IMR-90 (cell line): ENCODE measurements around the gene TMEM50A. TPM values are rescaled to one million over a fixed set of nuclear protein-coding genes. Genes with fewer than 3 reads are reported as not detected.

Experiments used
- ATAC-seq: fragments of 200-7000 bp; cut with Tn5 transposase; 2 replicates; pipeline ENCODE4 v1.9.1; 2020; ENCODE audit warnings: low read depth, mild to moderate bottlenecking, moderate library complexity
- BruUV-seq: library from RNA; stranded (reverse); fragments of 400-500 nt; replicated peaks from 2 replicates; lab custom pipeline; 2021; lab: Mats Ljungman, UMichigan
- CTCF ChIA-PET: fragments of 300-600 bp; formaldehyde crosslinking; extraction: SDS; loops from one replicate; lab custom pipeline; 2021; ENCODE audit warnings: antibody characterized with exemption; lab: Yijun Ruan, JAX
- POLR2A ChIA-PET: fragments of 300-600 bp; sonication (Branson Sonifier 250); formaldehyde crosslinking; loops from one replicate; lab custom pipeline; 2022; ENCODE audit warnings: antibody characterized with exemption; ENCODE audit not compliant: unreplicated experiment; lab: Charles Lee
- DNase-seq: peaks from one replicate; pipeline ENCODE4 v3.0.0; 2013
- H2AFZ ChIP-seq: replicated peaks from 2 replicates; pipeline ENCODE3; 2013; ENCODE audit warnings: low read length, mild to moderate bottlenecking; ENCODE audit not compliant: poor library complexity
- H2AK5ac ChIP-seq: 2 replicates; pipeline ENCODE4 v1.6.1; 2013; ENCODE audit warnings: low read depth, low read length, inconsistent platforms
- H2AK9ac ChIP-seq: replicated peaks from 2 replicates; pipeline ENCODE3; 2013; ENCODE audit warnings: mild to moderate bottlenecking, low read depth, low read length, moderate library complexity; ENCODE audit not compliant: poor library complexity
- H2BK120ac ChIP-seq: 2 replicates; pipeline ENCODE4 v1.6.1; 2013; ENCODE audit warnings: low read depth, low read length, inconsistent platforms
- H2BK15ac ChIP-seq: 3 replicates; pipeline ENCODE4 v1.6.1; 2013; ENCODE audit warnings: low read depth, low read length, inconsistent platforms
- H2BK20ac ChIP-seq: 2 replicates; pipeline ENCODE4 v1.6.1; 2013; ENCODE audit warnings: low read depth, mild to moderate bottlenecking, inconsistent platforms, low read length, moderate library complexity
- H2BK5ac ChIP-seq: 2 replicates; pipeline ENCODE4 v1.6.1; 2013; ENCODE audit warnings: mild to moderate bottlenecking, low read depth, low read length, inconsistent platforms; ENCODE audit not compliant: poor library complexity, severe bottlenecking
- H3K14ac ChIP-seq: replicated peaks from 2 replicates; pipeline ENCODE4 v1.6.1; 2013; ENCODE audit warnings: low read depth, low read length, inconsistent platforms
- H3K18ac ChIP-seq: 2 replicates; pipeline ENCODE4 v1.6.1; 2013; ENCODE audit warnings: low read depth, low read length, control low read depth
- H3K23ac ChIP-seq: 2 replicates; pipeline ENCODE4 v1.6.1; 2013; ENCODE audit warnings: low read depth, low read length, inconsistent platforms
- H3K27ac ChIP-seq: 2 replicates; pipeline ENCODE4 v1.5.1; 2013; ENCODE audit warnings: mild to moderate bottlenecking, control low read depth, low read length; ENCODE audit not compliant: insufficient read depth
- H3K27me3 ChIP-seq: 2 replicates; pipeline ENCODE4 v1.6.1; 2013; ENCODE audit warnings: low read length; ENCODE audit not compliant: control insufficient read depth, insufficient read depth
- H3K36me3 ChIP-seq: 2 replicates; pipeline ENCODE4 v1.6.1; 2013; ENCODE audit warnings: low read length, mixed read lengths; ENCODE audit not compliant: control insufficient read depth, insufficient read depth
- H3K4ac ChIP-seq: 2 replicates; pipeline ENCODE4 v1.6.1; 2013; ENCODE audit warnings: low read depth, low read length, inconsistent platforms
- H3K4me1 ChIP-seq: 2 replicates; pipeline ENCODE4 v1.6.1; 2013; ENCODE audit warnings: low read length, mixed read lengths; ENCODE audit not compliant: control insufficient read depth, insufficient read depth
- H3K4me2 ChIP-seq: 2 replicates; pipeline ENCODE4 v1.6.1; 2013; ENCODE audit warnings: low read depth, mild to moderate bottlenecking, control low read depth, low read length, moderate library complexity
- H3K4me3 ChIP-seq: 2 replicates; pipeline ENCODE4 v1.5.1; 2013; ENCODE audit warnings: low read depth, mild to moderate bottlenecking, control low read depth, low read length, moderate library complexity; ENCODE audit not compliant: insufficient read depth
- H3K56ac ChIP-seq: 2 replicates; pipeline ENCODE4 v1.6.1; 2013; ENCODE audit warnings: low read length, inconsistent platforms; ENCODE audit not compliant: insufficient read depth; ENCODE audit errors: extremely low read depth
- H3K79me1 ChIP-seq, 2 experiments: 2 replicates each; pipeline ENCODE4 v1.6.1; 2013; ENCODE audit warnings: low read length in 2 of 2, inconsistent platforms in 1 of 2, low read depth in 1 of 2
- H3K9ac ChIP-seq: 2 replicates; pipeline ENCODE4 v1.6.1; 2013; ENCODE audit warnings: low read depth, low read length, control low read depth
- H3K9me1 ChIP-seq: 2 replicates; pipeline ENCODE4 v1.6.1; 2013; ENCODE audit warnings: low read length, inconsistent platforms; ENCODE audit not compliant: insufficient read depth
- H3K9me3 ChIP-seq: 2 replicates; pipeline ENCODE4 v1.6.1; 2013; ENCODE audit warnings: low read length; ENCODE audit not compliant: control insufficient read depth, insufficient read depth
- H4K20me1 ChIP-seq: 2 replicates; pipeline ENCODE4 v1.6.1; 2013; ENCODE audit warnings: low read length, inconsistent platforms; ENCODE audit not compliant: insufficient read depth
- H4K5ac ChIP-seq: 2 replicates; pipeline ENCODE4 v1.6.1; 2013; ENCODE audit warnings: mild to moderate bottlenecking, low read depth, low read length, control low read depth
- H4K8ac ChIP-seq, 2 experiments: 2 replicates each; pipeline ENCODE4 v1.6.1; 2013; ENCODE audit warnings: low read depth in 2 of 2, low read length in 2 of 2, control low read depth in 1 of 2, inconsistent platforms in 1 of 2
- H4K91ac ChIP-seq: 2 replicates; pipeline ENCODE4 v1.6.1; 2013; ENCODE audit warnings: low read depth, low read length, inconsistent platforms; ENCODE audit not compliant: insufficient read depth
- BHLHE40 ChIP-seq: fragments of 150-350 bp; IDR thresholded peaks from 2 replicates; pipeline ENCODE4 v1.6.1; 2016; ENCODE audit warnings: mild to moderate bottlenecking, low read depth, low read length
- CEBPB ChIP-seq: IDR thresholded peaks from 2 replicates; pipeline ENCODE4 v1.6.1; 2012; ENCODE audit warnings: low read depth, low read length, improper control_type of control experiment
- CHD1 ChIP-seq: IDR thresholded peaks from 2 replicates; pipeline ENCODE4 v1.6.1; 2012; ENCODE audit warnings: low read depth, low read length, improper control_type of control experiment
- ELK1 ChIP-seq: fragments of 150-350 bp; IDR thresholded peaks from 2 replicates; pipeline ENCODE4 v1.6.1; 2016; ENCODE audit warnings: low read depth, mild to moderate bottlenecking, low read length, moderate library complexity, borderline replicate concordance
- FOS ChIP-seq: fragments of 150-350 bp; IDR thresholded peaks from 2 replicates; pipeline ENCODE4 v1.6.1; 2016; ENCODE audit warnings: low read depth, low read length
- MAFK ChIP-seq: IDR thresholded peaks from 2 replicates; pipeline ENCODE4 v1.6.1; 2012; ENCODE audit warnings: low read depth, low read length, improper control_type of control experiment
- MAZ ChIP-seq: IDR thresholded peaks from 2 replicates; pipeline ENCODE4 v1.6.1; 2012; ENCODE audit warnings: low read depth, mild to moderate bottlenecking, low read length, improper control_type of control experiment, moderate library complexity, borderline replicate concordance
- MXI1 ChIP-seq: IDR thresholded peaks from 2 replicates; pipeline ENCODE4 v1.6.1; 2012; ENCODE audit warnings: low read depth, mild to moderate bottlenecking, low read length, moderate library complexity, borderline replicate concordance
- NFE2L2 ChIP-seq: fragments of 150-350 bp; IDR thresholded peaks from 2 replicates; pipeline ENCODE4 v1.6.1; 2016; ENCODE audit warnings: low read depth, mild to moderate bottlenecking, low read length
- POLR2A ChIP-seq: IDR thresholded peaks from 2 replicates; pipeline ENCODE4 v1.6.1; 2012; ENCODE audit warnings: mild to moderate bottlenecking, low read depth, low read length
- RAD21 ChIP-seq: IDR thresholded peaks from 2 replicates; pipeline ENCODE4 v1.6.1; 2012; ENCODE audit warnings: low read length, improper control_type of control experiment
- RCOR1 ChIP-seq: IDR thresholded peaks from 2 replicates; pipeline ENCODE4 v1.6.1; 2012; ENCODE audit warnings: mild to moderate bottlenecking, low read length, improper control_type of control experiment; ENCODE audit not compliant: insufficient replicate concordance
- RFX5 ChIP-seq: IDR thresholded peaks from 2 replicates; pipeline ENCODE4 v1.8.0; 2012; ENCODE audit warnings: low read depth, mild to moderate bottlenecking, low read length, moderate library complexity
- SMC3 ChIP-seq: fragments of 150-350 bp; IDR thresholded peaks from 2 replicates; pipeline ENCODE4 v1.6.1; 2016; ENCODE audit warnings: low read depth, mild to moderate bottlenecking, antibody characterized with exemption, low read length, moderate library complexity
- dilution Hi-C: fragments of 300-500 bp; cut with HindIII; formaldehyde crosslinking; loops from one replicate; pipeline ENCODE4 v1.14.3; 2018; ENCODE audit warnings: low sequenced_read_pairs; ENCODE audit not compliant: unreplicated experiment
- in situ Hi-C: fragments of 300-500 bp; cut with MboI; formaldehyde crosslinking; loops from 3 replicates; pipeline ENCODE4 v1.14.3; 2019; ENCODE audit warnings: low sequenced_read_pairs, inconsistent platforms, mixed read lengths
- intact Hi-C: fragments of 100-400 bp; cut with micrococcal nuclease; formaldehyde crosslinking; loops from 2 replicates; pipeline ENCODE4 v1.10.0; 2022
- polyA plus RNA-seq, 3 experiments: library from polyadenylated mRNA; depleted of rRNA; stranded (reverse); fragments of >200 nt; gene quantifications; 2 replicates each; pipeline ENCODE4 v1.2.3, GENCODE V29; 2012; ENCODE audit warnings: low replicate concordance in 1 of 3
- total RNA-seq: library from RNA; depleted of rRNA; stranded (reverse); fragments of >200 nt; gene quantifications from 2 replicates; pipeline ENCODE4 v1.2.3, GENCODE V29; 2012
- TF ChIP-seq, protein P1 (sequence below): fragments of 150-350 bp; IDR thresholded peaks from 2 replicates; pipeline ENCODE4 v1.6.1; 2017; ENCODE audit warnings: mild to moderate bottlenecking, antibody characterized with exemption, low read length, low read depth
- TF ChIP-seq, protein P2 (sequence below): conservative IDR thresholded peaks from 2 replicates; pipeline ENCODE4 v1.5.1; 2012; ENCODE audit warnings: mild to moderate bottlenecking, low read depth, low read length, improper control_type of control experiment

The TMEM50A gene
- total and polyA plus RNA-seq, 2 of the 4 experiments (the other 2 are of a cell fraction) = 48.4 to 63.9 TPM

GRCh38 chr1:25356441-25356840 lies 18.3 kb downstream of the TMEM50A start:
- Histone ChIP-seq H2BK5ac (peak overlapping the region; percentile 17), H3K36me3 (peaks cover 36% of the 10 kb centered on the region), H2AK5ac (peak overlapping the region; percentile 94; the same call in 1 of the 2 replicates), H2AK9ac (no peak overlapping the region), H4K8ac (no peak overlapping the region), H3K56ac (no peak overlapping the region), H3K79me1 (peaks cover 12 to 51% of the 10 kb centered on the region in 2 experiments; a peak in 3 of 4 replicates), H3K9me1 (peaks cover 16% of the 10 kb centered on the region), H2BK120ac (no peak overlapping the region), H3K14ac (no peak overlapping the region), H3K4ac (0 out of 2 replicates have a peak overlapping the region, but pooled peaks have one; percentile 3), H3K9ac (no peak overlapping the region), H4K91ac (no peak overlapping the region), H3K4me2 (no peak overlapping the region), H2BK15ac (no peak overlapping the region), H3K4me3 (no peak overlapping the region), H3K4me1 (peaks cover 9% of the 10 kb centered on the region), H4K5ac (no peak overlapping the region), H2BK20ac (no peak overlapping the region), H3K27ac (no peak overlapping the region), H4K20me1 (peaks cover 3% of the 10 kb centered on the region; the same call in 1 of the 2 replicates), H3K23ac (no peak overlapping the region), H2AFZ (no peak overlapping the region), H3K18ac (no peak overlapping the region), H3K9me3 (no peaks in the 10 kb centered on the region), H3K27me3 (no peaks in the 10 kb centered on the region)
- POLR2A ChIA-PET = no interaction called here
- DNase-seq (no peak), ATAC-seq (no peak)
- intact Hi-C loops = no loop called here
- dilution Hi-C loops = no loop called here
- no peak for TF ChIP-seq CEBPB
- TF ChIP-seq RAD21 = no peak
- no peak for TF ChIP-seq MAZ
- TF ChIP-seq RCOR1 = no peak
- TF ChIP-seq, protein P1, sequence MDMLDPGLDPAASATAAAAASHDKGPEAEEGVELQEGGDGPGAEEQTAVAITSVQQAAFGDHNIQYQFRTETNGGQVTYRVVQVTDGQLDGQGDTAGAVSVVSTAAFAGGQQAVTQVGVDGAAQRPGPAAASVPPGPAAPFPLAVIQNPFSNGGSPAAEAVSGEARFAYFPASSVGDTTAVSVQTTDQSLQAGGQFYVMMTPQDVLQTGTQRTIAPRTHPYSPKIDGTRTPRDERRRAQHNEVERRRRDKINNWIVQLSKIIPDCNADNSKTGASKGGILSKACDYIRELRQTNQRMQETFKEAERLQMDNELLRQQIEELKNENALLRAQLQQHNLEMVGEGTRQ = no peak
- TF ChIP-seq NFE2L2 = no peak
- TF ChIP-seq BHLHE40 = no peak
- TF ChIP-seq, protein P2, sequence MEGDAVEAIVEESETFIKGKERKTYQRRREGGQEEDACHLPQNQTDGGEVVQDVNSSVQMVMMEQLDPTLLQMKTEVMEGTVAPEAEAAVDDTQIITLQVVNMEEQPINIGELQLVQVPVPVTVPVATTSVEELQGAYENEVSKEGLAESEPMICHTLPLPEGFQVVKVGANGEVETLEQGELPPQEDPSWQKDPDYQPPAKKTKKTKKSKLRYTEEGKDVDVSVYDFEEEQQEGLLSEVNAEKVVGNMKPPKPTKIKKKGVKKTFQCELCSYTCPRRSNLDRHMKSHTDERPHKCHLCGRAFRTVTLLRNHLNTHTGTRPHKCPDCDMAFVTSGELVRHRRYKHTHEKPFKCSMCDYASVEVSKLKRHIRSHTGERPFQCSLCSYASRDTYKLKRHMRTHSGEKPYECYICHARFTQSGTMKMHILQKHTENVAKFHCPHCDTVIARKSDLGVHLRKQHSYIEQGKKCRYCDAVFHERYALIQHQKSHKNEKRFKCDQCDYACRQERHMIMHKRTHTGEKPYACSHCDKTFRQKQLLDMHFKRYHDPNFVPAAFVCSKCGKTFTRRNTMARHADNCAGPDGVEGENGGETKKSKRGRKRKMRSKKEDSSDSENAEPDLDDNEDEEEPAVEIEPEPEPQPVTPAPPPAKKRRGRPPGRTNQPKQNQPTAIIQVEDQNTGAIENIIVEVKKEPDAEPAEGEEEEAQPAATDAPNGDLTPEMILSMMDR = no peak
- no peak for TF ChIP-seq MAFK
- no peak for TF ChIP-seq ELK1
- TF ChIP-seq RFX5 = no peak
- no peak for TF ChIP-seq POLR2A
- TF ChIP-seq MXI1 = no peak
- no peak for TF ChIP-seq FOS
- no peak for TF ChIP-seq SMC3
- TF ChIP-seq CHD1 = no peak
- BruUV-seq = no TSS peak
- in situ Hi-C loops = no loop called here
- CTCF ChIA-PET = interaction anchor here (0.6 kb wide), 1 partner anchor 205 kb away, joined by 3 read pairs; no protein-coding TSS in a partner anchor
